Stimulated activated memory B cell treated with anti-CD40 and anti-IgM and Interleukin-4, amounts not matched to agents 10 μg/mL and 1 μg/mL and 100 μg/mL, for 72 hours (primary cell): ENCODE measurements around the gene CST11.

Source experiments
- ATAC-seq: fragments of 150-1000 bp; cut with Tn5 transposase; 2 replicates; pipeline ENCODE4 v1.10.0; 2021
- H3K27ac Mint-ChIP-seq: one replicate; pipeline ENCODE4 v1.8.0; 2022; ENCODE audit warnings: mild to moderate bottlenecking, mixed read lengths
- H3K27me3 Mint-ChIP-seq: one replicate; pipeline ENCODE4 v1.8.0; 2022; ENCODE audit warnings: mixed read lengths
- H3K36me3 Mint-ChIP-seq: one replicate; pipeline ENCODE4 v1.8.0; 2022; ENCODE audit warnings: mixed read lengths
- H3K4me1 Mint-ChIP-seq: one replicate; pipeline ENCODE4 v1.8.0; 2022; ENCODE audit warnings: mixed read lengths
- H3K4me3 Mint-ChIP-seq: one replicate; pipeline ENCODE4 v1.8.0; 2022; ENCODE audit warnings: mild to moderate bottlenecking, moderate library complexity, mixed read lengths
- H3K9me3 Mint-ChIP-seq: one replicate; pipeline ENCODE4 v1.8.0; 2022; ENCODE audit warnings: mixed read lengths

The CST11 gene

DNA sequence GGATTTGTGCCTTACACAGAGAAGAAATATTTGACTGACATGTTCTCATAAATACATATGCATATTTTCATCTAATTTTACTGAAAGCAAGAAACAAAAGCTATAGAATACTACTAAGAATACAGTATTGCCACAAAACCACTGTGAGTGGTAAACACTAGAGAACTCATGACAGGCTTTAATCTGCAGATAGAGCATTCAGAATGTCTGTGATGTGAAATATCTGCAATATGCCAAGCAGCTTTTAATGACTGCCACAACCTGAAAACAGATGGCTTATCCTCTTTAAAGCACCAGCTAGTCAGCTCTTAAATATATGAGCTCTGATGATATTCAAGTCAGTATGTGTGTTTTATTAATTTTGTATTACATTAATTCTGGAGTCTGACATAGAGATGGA, 34.8 kb downstream of the CST11 start:
- ATAC-seq = no peak
- Mint-ChIP-seq H3K9me3 (no peaks in the 10 kb centered on the region), H3K27me3 (peaks cover 3% of the 10 kb centered on the region), H3K4me3 (no peak overlapping the region), H3K27ac (no peak overlapping the region), H3K4me1 (peaks cover 24% of the 10 kb centered on the region), H3K36me3 (no peaks in the 10 kb centered on the region)

DNA sequence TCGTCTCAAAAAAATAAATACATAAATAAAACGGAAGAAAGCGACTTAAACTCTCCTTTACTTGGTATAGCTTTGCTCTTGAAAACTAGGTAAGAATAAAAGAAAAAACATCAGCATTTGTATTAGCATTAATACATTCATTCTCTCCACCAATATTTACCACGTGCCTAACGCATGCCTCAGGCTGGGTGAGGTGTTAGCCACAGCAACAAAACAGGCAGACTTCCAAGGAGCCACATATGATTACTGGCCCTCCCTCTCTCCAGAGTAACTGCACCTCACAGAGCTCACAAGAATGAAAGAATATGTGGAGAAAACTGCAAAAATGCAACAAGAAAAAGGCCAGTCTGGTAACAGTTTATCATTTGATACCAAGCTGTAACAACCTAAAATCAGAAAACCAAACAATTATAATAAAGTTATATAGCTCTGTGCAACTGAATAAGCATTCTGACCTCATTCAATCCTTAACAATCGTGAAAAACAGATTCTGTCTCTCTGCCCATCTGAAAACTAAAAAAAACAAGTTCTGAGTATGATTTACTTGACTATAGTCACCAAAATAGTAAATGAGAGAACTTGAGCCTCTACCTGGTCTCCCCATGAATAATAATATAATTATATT, 36.6 kb downstream of the CST11 start:
- Mint-ChIP-seq H3K4me3 (no peak overlapping the region), H3K27me3 (no peaks in the 10 kb centered on the region), H3K27ac (no peak overlapping the region), H3K9me3 (no peaks in the 10 kb centered on the region), H3K36me3 (peaks cover 6% of the 10 kb centered on the region), H3K4me1 (peaks cover 26% of the 10 kb centered on the region)
- no peak for ATAC-seq

GRCh38 chr20:23415555-23415954, 37.1 kb downstream of the CST11 start:
- H3K36me3 Mint-ChIP-seq = peaks cover 6% of the 10 kb centered on the region
- H3K4me1 Mint-ChIP-seq = peaks cover 31% of the 10 kb centered on the region
- H3K9me3 Mint-ChIP-seq = no peaks in the 10 kb centered on the region
- H3K4me3 Mint-ChIP-seq = no peak overlapping the region
- ATAC-seq = no peak
- H3K27me3 Mint-ChIP-seq = no peaks in the 10 kb centered on the region
- no peak overlapping the region for H3K27ac Mint-ChIP-seq

DNA sequence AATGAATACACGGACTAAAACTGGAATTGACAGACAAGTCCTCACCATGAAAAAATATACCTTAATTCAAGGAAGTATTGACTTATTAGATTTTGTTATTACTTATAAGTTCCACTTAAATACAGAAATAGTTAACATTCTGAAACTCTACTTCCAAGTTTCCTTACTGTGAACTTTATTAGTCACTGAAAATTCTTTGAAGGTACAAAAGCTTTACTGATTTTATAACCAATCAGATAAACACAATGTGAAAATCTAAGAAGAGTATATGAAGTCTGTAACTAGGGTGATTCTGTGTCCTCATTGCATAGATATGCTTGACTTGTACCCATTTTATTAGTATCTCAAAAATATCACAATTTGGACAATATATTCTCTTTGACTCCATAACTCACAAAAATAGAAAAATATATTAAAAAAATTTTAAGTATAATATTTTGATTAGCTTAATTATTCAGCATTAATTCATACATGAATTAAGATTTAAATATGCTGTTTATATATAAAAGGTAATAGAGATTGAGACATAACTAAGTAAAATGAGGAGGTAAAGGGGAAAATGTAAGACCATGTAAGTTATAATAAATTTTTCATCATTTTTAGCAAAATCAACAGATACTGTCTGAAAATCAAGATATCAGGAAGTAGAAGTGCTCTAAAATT, 38.0 kb downstream of the CST11 start:
- ATAC-seq = no peak
- Mint-ChIP-seq H3K27me3 (no peaks in the 10 kb centered on the region), H3K27ac (no peak overlapping the region), H3K4me3 (no peak overlapping the region), H3K36me3 (peaks cover 6% of the 10 kb centered on the region), H3K4me1 (peaks cover 29% of the 10 kb centered on the region), H3K9me3 (no peaks in the 10 kb centered on the region)

GRCh38 chr20:23413862-23414422, 38.7 kb downstream of the CST11 start:
- peaks cover 28% of the 10 kb centered on the region for H3K4me1 Mint-ChIP-seq

DNA sequence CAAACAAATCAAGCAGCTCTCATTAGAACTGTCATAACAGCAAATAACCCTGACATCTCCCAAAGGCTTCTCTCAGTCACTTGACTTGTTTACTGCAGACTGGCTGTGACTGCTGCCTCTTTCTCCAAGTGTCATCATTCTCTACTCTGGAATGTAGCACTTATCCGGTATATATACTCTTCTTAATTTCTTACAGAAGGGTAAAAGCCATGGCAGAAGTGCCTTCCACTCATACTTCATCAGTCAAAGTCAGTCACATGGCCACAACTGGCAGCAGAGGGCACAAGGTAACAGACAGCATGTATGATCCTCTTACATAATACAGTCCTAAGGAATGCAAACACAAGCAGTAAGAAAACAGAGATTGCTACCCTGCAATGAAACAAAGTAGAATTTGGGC, 40.6 kb downstream of the CST11 start:
- Mint-ChIP-seq H3K4me1 (peaks cover 42% of the 10 kb centered on the region), H3K9me3 (no peaks in the 10 kb centered on the region)

More at GRCh38 chr20:23413862-23414422, 38.7 kb downstream of the CST11 start:
- ATAC-seq = no peak
- Mint-ChIP-seq H3K9me3 (no peaks in the 10 kb centered on the region), H3K36me3 (peaks cover 6% of the 10 kb centered on the region), H3K4me3 (no peak overlapping the region), H3K27me3 (no peaks in the 10 kb centered on the region), H3K27ac (no peak overlapping the region)

GRCh38 chr20:23410916-23411695, 41.6 kb downstream of the CST11 start:
- Mint-ChIP-seq H3K9me3 (no peaks in the 10 kb centered on the region), H3K27me3 (no peaks in the 10 kb centered on the region), H3K36me3 (peaks cover 6% of the 10 kb centered on the region), H3K4me1 (peaks cover 42% of the 10 kb centered on the region), H3K27ac (no peak overlapping the region), H3K4me3 (no peak overlapping the region)
- no peak for ATAC-seq

More for the DNA sequence above, 40.6 kb downstream of the CST11 start:
- no peak overlapping the region for H3K27ac Mint-ChIP-seq
- no peak for ATAC-seq
- H3K27me3 Mint-ChIP-seq = no peaks in the 10 kb centered on the region
- H3K4me3 Mint-ChIP-seq = no peak overlapping the region
- H3K36me3 Mint-ChIP-seq = peaks cover 6% of the 10 kb centered on the region

DNA sequence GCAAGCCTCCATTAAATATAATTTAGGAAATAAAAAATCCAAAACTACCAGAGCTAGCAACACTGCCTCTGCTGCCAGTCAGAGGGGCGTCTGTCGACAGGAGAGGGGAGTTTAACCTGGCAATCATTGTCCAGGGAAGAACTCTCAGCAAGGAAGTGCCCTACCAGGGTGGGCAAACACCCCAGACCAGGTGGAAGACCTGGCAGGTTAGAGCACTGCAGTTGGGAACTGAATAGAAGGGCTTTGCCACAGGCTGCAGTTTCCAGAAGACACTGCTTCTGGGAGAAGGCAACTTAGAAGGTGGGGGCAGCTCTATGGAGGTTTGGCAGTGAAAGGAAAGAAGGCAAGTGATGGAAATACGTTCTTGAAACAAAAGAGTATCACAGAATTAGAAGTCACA, 42.9 kb downstream of the CST11 start:
- Mint-ChIP-seq H3K27ac (no peak overlapping the region), H3K9me3 (no peaks in the 10 kb centered on the region), H3K4me1 (peaks cover 42% of the 10 kb centered on the region), H3K36me3 (peaks cover 6% of the 10 kb centered on the region), H3K27me3 (no peaks in the 10 kb centered on the region), H3K4me3 (no peak overlapping the region)
- no peak for ATAC-seq

DNA sequence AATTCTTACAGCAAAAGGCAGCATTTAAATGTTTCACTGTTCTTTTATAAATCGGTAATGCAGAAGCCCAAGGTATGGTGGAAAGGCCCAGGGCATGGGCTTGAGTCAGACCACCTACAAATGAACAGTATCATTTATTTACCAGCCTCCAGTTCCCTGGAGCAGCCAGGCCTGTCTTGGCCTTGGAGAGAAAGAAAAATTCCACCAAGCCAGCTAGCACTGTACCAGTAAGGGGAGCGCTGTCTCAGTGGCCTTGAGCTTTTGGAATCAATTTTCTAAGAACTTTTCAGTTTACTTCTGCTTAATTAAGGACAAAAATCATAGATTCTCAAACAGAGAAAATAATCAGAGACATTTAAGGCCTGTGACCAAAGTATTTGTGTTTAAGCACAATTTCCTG, 43.7 kb downstream of the CST11 start:
- no peaks in the 10 kb centered on the region for H3K9me3 Mint-ChIP-seq
- H3K36me3 Mint-ChIP-seq = peaks cover 6% of the 10 kb centered on the region
- peaks cover 42% of the 10 kb centered on the region for H3K4me1 Mint-ChIP-seq
- H3K27me3 Mint-ChIP-seq = no peaks in the 10 kb centered on the region
- no peak for ATAC-seq
- H3K4me3 Mint-ChIP-seq = no peak overlapping the region
- no peak overlapping the region for H3K27ac Mint-ChIP-seq

- Mint-ChIP-seq H3K9me3 (no peaks in the 10 kb centered on the region), H3K27ac (peak overlapping the region; percentile 57), H3K27me3 (no peaks in the 10 kb centered on the region), H3K4me3 (no peak overlapping the region), H3K4me1 (peaks cover 35% of the 10 kb centered on the region), H3K36me3 (peaks cover 6% of the 10 kb centered on the region)
- peak; percentile 90 for ATAC-seq
Observed at GRCh38 chr20:23407781-23408464, 44.8 kb downstream of the CST11 start.

- H3K4me3 Mint-ChIP-seq = no peak overlapping the region
- peaks cover 32% of the 10 kb centered on the region for H3K4me1 Mint-ChIP-seq
- no peak for ATAC-seq
- no peaks in the 10 kb centered on the region for H3K27me3 Mint-ChIP-seq
- H3K36me3 Mint-ChIP-seq = peaks cover 6% of the 10 kb centered on the region
- no peaks in the 10 kb centered on the region for H3K9me3 Mint-ChIP-seq
- no peak overlapping the region for H3K27ac Mint-ChIP-seq
Observed at GRCh38 chr20:23406880-23407279, 45.8 kb downstream of the CST11 start.

DNA sequence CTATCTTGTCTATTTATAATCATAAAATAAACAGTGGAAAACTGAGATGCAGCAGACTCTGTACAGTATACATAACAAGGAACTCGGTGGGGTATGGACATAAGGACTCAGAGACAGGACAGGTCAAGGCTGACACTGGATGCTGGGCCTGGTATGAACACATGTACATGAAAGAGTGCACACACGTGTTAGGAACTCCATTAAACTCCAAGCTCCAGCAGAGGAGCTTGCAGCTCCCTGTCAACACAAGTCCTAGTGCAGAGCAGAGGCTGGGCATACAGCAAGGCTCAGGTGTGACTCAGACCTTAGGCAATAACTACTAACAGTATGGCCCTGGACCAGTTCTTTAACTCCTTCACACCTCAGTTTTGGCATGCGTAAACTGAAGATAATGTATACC, 48.5 kb downstream of the CST11 start:
- H3K27ac Mint-ChIP-seq = no peak overlapping the region
- ATAC-seq = no peak
- no peaks in the 10 kb centered on the region for H3K9me3 Mint-ChIP-seq
- H3K27me3 Mint-ChIP-seq = no peaks in the 10 kb centered on the region
- no peaks in the 10 kb centered on the region for H3K36me3 Mint-ChIP-seq
- peaks cover 22% of the 10 kb centered on the region for H3K4me1 Mint-ChIP-seq
- no peak overlapping the region for H3K4me3 Mint-ChIP-seq

GRCh38 chr20:23403751-23404150, 48.9 kb downstream of the CST11 start:
- Mint-ChIP-seq H3K27ac (no peak overlapping the region), H3K27me3 (no peaks in the 10 kb centered on the region), H3K4me1 (peaks cover 21% of the 10 kb centered on the region), H3K36me3 (no peaks in the 10 kb centered on the region), H3K9me3 (no peaks in the 10 kb centered on the region), H3K4me3 (no peak overlapping the region)
- ATAC-seq = no peak

DNA sequence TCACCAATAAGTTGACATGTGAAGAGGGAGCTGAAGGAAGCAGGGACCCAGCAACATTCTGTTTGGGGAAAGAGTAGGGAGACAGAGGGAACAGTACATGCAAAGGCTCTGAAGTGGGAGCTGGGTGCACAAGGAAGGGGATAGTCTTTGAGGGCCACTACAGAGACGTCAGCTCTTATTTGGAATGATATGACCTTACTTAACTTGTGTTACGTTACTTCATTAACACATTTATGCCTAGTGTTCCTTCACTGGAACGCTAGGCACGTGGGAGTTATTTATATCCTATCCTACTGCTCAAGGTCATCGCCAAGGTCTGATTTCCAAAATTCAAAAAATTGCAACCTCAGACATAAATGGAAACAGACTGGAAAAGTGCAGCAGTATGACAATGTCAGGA, 51.6 kb downstream of the CST11 start:
- Mint-ChIP-seq H3K9me3 (no peaks in the 10 kb centered on the region), H3K4me3 (no peak overlapping the region), H3K27ac (no peak overlapping the region), H3K27me3 (no peaks in the 10 kb centered on the region), H3K4me1 (peaks cover 8% of the 10 kb centered on the region), H3K36me3 (peaks cover 7% of the 10 kb centered on the region)
- ATAC-seq = no peak
